ENCODE results near the gene S100A5.
"Not testable (repeated sequence)": the region's sequence is repeated elsewhere in the genome, so short reads cannot be mapped to it uniquely, and the experiment has no call there.

DNA sequence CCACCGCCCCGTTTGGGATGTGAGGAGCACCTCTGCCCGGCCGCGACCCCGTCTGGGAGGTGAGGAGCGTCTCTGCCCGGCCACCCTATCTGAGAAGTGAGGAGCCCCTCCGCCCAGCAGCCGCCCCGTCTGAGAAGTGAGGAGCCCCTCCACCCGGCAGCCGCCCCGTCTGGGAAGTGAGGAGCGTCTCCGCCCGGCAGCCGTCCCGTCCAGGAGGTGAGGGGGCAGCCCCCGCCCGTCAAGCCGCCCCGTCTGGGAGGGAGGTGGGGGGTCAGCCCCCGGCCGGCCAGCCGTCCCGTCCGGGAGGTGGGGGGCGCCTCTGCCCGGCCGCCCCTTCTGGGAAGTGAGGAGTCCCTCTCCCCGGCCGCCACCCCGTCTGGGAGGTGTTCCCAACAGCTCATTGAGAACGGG is 34.4 kb upstream of the S100A5 start:
- TF ChIP-seq BHLHE40 (IDR thresholded peaks at IDR 0.05; ENCODE audit: borderline replicate concordance); ARNT (IDR thresholded peaks at IDR 0.05); SP1 (IDR thresholded peaks at IDR 0.05); SUZ12 (IDR thresholded peaks at IDR 0.05); PKNOX1 (IDR thresholded peaks at IDR 0.05): not testable (repeated sequence)

Data from HEK293T (cell line).